NCI-H2196 treated with DMSO at 0.1 percent for 48 hours (cell line): Measurements from ENCODE around the gene SAP30.

ENCODE experiments used
- DNase-seq: peaks from one replicate; lab custom pipeline; 2025; ENCODE audit not compliant: unreplicated experiment; lab: John Stamatoyannopoulos, UW

Gene SAP30, protein sequence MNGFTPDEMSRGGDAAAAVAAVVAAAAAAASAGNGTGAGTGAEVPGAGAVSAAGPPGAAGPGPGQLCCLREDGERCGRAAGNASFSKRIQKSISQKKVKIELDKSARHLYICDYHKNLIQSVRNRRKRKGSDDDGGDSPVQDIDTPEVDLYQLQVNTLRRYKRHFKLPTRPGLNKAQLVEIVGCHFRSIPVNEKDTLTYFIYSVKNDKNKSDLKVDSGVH

DNA sequence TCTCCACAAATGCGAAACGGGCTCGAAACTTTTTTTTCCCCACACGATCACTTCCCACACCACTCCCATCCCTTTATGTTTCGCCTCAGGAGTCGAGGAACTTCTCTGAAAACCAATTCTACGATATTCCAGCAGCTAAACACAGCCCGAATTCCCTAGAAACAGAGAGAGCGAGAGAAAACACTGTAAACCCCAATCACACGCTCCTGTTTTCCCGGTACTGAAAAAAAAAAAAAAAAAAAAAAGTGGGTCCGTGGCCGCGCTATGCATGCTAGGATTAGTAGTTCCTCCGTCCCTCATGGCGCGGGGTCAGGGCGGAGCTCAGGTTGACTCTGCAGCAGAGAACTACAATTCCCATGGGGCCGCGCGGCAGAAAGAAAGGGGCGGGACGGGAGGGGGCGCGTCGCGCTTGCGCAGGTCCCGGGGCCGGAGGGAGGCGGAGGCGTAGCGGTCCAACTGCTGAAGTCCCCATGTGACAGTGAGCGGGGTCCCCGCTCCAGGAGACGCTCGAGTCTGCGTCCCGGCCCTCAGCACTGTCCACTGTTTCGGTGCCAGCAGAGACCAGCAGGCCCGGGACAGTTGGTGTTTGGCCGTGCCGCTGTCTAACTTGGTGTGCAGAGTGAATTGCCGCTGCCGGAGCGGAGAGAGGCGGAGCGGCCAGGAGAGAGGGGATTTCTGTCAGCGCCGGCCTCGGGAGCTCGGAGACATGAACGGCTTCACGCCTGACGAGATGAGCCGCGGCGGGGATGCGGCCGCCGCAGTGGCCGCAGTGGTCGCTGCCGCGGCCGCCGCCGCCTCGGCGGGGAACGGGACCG is at the start of gene SAP30:
Gene SAP30 (plus strand): TSS at position 478 of the 815 bp plus-strand sequence. CDS start 229 bp downstream, at position 707.
- peak; percentile 77 for DNase-seq

DNA sequence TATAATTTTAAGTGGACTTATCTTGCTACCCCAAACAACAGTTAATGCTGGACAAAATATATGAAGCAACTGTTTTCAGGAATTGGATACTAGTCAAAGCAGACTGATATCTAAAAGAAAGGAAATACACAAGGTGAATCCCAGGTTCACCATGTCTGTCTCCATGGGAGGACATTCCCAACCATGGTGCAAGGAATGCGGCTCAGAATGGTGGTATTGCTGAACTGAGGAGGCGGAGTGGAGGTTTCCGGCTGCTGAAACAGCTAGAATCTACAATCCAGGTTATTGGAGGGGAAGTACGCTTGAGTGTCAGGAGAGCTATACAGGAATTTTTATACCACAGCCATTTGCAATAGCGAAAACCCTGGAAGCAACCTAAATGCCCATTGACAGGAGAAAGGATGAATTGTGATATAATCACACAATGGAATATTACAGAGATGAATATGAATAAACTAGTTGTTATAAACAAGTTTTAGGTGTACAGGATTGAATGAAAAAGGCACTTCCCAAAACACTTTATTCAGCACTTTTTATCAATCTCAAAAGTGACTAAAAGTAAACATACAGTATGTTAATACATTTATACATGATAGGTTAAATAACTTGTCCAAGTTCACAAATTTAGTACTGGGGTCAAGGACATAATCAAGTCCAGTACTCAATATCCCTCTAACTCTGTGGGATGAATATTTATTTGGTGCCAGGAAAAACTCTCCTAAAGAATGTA is 45.6 kb upstream of the SAP30 start:
- no peak for DNase-seq

DNA sequence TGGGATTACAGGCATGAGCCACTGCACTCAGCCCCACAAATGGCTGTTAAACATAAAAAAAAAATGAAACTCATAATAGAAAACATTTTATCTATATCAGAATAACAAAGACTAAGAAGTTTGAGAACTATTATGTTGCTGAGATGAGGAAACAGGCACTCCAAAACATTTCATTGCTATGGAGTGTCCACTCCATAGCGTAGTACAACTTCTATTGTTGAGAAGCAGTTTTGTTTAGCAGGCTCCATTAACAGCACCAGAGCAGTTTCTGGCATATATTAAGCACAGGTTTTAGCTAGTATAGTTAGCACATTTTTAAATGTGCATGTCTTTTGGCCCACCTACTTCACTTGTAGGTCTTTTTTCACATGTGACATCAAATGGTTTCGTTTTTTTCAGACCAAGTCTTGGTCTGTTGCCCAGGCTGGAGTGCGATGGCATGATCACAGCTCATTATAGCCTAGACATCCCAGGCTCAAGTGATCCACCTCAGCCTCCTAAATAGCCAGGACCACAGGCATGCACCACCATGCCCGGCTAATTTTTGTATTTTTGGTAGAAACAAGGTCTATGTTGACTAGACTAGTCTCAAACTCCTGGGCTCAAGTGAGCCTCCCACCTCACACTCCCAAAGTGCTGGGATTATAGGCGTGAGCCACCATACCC is 42.4 kb upstream of the SAP30 start:
- no peak for DNase-seq

DNA sequence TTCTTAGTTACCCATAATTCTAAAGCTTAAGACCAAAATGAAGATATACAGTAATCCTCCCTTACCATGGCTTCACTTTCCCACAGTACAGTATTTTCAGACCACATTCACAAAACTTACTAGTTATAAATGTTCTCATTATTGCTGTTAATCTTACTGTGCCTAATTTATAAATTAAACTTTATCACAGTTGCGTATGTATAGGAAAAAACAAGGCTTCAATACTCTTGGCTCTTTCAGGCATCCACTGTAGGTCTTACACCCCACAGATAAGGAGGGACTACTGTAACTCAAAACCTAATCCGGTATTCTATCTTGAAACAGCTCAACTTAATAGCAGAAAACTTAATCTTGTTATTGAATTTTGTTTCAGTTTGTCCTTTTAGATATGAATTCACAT is 40.2 kb upstream of the SAP30 start:
- no peak for DNase-seq

DNA sequence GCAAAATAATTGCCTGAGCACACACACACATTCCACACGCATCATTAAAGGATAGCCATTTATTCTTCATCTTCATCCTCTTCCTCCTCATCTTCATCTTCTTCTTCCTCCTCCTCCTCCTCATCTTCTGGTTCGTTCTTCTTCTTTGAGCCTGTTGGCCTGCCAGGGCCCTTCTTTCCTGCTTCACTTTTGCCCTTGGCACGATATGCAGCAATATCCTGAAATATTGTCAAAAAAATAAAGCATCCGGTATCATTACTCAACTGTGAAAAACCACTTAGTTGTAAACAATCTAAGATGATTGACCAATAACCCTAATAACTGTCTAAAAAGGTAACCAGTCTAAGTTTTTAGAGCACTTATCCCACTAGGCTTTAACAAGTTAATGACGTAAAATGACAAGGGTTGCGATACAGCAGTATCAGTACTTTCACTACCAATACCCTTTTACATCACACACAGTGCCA is 38.7 kb upstream of the SAP30 start:
- no peak for DNase-seq

DNA sequence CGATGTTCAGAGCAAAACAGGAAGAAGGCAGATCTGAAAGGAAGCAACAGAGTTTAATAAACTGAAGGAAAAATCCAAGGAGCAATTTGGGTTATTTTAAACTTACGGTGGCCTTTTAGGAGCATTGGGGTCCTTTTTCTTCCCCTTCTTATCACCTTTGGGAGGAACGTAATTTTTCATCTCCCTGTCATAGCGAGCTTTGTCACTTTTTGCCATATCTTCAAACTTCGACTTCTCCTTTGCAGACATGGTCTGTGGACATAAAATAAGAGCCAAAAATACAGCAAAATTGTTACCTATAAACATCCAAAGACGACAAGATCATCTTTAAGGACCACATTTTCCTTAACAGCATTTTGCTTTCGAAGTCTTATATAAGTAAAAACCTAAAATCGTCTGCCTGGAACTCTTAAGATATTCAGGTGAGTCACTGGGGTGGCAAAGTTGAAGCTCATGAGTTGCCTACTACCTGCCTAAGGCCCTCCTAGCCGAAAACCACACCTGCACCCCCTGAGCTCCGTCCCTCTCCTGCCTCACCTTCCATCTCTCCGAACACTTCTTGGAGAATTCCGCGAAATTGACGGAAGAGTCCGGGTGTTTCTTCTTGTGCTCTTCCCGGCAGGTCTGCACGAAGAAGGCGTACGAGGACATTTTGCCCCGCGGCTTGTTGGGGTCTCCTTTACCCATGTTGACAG is 37.6 kb upstream of the SAP30 start:
- DNase-seq: no peak

DNA sequence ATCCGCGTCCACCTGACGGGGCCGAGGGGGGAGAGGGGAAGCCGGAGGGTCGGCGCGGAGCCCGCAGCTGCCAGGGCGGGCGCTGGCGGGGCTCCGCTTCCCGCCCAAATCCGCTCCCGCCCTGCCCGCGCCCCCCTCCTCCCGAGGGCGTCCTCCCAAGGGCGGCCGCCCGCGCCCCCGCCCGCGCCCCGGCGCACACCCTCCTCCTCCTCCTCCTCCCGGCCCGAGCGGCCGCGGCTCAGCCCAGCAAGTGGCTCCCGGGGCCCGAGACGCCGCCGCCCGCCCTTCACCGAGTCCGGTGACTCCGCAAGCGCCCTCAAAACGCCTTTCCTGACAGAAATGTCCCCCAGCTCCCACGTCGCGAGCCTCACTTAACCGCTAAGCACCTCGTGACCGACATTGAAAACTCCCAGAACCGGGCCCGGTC is 37.1 kb upstream of the SAP30 start:
- DNase-seq: no peak

DNA sequence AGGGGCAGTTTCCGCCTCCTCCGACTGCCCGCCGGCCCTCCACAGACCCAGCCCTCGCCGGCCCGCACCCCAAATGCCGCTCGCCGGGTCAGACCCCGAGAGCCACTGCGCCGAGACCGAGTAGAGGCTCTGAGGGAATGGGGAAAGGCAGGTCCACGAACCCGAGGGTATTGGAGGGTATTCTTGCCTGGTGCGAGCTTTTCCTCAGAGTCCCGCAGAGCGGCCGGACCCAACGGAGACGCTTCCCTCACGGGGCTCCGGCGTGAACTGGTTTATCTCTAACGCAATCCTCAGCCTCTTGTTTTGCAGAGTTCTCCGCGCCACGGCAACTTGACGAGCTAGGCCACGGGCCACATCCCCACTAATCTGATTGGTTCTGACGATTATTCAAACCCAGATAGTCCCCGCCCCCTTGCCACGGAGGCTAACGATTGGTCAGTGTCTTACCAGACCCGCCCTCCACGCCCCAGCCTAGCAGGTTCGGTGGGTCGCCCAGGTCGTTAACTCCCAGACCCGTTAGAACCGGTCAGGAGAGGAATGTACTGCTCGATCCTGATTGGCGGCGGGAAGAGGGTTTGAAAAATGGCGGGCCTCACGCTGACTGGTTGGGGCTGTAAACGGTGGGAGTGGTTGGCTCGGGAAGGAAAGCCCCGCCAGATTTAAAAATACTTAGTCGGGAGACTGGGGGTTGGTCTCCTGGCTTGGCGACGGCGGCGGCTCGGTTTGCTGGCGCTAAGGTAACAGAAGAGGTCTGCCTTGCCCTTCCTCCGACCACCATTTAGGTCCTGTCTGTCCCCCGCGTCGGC is 36.5 kb upstream of the SAP30 start, which contains the start of gene HMGB2:
Gene HMGB2 (minus strand): TSS at position 274 of the 806 bp plus-strand sequence. CDS start 709 bp downstream, outside the sequence.
- DNase-seq: peak; percentile 90

DNA sequence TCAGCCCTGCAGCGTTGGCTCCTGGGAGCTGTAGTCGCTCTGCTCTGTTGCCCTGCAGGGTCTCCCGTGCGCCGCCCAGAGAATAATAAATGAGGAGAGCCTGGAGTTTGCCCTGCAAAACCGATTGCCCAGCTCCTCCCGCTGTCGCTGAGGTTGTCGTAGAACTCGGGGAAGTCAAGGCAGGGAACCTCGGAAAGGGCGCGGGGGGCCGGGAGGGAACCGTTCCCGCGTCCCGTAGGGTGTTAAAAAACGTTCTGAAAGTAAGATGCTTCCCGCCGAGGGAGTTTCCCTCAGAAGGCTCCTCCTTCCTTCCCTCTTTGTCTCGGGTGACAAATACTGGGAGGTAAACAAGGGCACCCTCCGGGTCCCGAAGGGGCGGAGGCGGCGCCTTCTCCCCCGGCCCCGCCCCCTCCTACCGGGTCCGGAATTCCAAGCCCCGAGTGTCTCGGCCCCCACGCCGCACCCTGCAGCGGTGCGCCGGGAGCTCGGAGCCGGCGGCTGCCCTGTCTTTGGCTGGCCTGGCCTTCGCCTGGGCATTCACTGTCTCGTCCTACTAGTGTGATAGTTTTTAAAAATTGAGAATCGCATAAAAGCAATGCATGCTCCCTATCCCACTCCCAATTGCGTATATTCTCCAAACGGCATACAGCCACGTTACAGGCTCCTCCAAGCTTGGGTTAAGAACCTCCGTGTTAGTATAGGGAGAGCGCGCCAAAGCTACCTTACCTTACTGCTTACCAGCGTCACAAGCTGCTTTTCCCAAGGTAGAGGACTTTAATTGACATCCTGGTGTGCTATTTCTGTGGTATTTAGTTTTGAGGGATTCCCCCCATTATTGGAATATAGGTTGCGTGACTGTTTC is 35.6 kb upstream of the SAP30 start:
- peak; percentile 37 for DNase-seq

DNA sequence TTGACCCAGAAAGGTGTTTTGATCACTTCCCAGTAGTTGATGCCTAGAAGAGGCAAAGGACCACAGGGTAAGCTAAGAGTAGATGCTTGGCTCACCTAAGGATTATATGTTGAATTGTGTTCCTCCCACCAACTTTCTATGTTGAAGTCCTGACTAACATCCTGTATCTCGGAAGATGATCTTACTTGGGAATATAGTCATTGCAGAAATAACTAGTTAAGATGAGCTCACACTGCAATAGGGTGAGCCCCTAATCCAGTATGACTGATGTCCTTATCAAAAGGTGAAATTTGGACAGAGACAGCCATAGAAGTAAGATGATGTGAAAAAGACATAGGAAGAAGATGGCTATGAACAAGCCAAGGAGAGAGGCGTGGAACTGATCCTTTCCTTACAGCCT is 33.3 kb upstream of the SAP30 start:
- DNase-seq: no peak

DNA sequence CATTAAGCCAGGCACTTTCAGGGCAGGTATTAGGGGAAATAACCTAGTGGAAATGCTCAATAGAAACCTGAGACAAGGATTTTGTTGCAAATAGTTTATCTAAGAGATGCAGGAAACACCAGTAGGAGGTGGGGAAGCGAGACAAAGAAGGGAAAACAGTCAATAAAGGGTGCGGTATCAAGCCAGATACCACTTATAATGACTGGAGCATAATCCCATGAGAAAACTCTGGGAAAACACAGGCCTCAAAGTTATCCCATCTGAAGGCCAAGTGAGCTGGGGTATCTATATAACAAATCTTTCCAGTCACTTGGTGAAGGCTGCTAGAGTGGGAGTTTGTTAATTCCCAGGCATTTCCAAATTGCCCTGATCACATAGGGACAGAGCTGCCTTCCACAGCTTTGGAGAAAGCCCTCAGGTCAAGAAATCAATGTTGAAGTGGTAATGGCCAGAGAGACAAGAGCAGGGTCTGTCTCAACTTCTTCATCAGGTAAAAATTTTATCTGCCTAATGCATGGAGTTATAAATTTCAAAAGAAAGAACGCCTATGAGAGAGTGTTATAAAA is 26.8 kb upstream of the SAP30 start:
- no peak for DNase-seq

DNA sequence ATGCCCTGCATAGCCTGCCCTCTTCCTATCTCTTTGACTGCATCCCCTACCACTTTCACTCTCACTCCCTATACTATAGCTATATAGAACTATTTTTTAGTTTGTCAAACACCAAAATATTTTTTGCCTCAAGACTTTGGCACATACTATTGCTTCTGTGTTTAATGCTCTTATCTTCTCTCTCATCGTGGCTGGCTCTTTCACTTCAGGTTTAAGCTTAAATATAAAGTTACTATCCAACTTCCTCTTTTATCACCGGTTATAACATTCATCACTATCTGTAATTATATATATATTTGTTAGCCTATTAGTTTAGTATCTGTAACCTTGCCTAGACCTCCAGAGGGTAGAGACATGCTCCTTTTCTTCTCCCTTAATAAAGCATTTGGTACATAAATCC is 25.1 kb upstream of the SAP30 start:
- no peak for DNase-seq

DNA sequence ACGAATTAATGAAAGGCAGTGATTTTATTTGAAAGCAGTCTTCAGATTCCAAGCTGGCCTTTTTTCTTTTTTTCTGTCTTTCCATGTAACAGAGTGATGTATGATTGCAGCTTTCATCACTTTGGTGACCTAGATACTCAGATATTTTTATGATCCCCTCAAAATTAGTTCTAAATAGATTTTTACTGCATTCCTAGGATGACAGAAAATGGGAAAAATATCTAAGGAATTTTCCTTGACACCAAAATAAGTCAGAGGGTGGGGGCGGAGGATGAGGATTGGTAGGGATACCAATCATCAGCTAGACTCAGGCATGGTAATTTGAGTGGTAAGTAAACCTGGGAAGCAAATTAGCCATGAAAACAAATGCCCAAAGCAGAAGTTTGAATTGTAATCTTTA is 24.7 kb upstream of the SAP30 start:
- DNase-seq: no peak

DNA sequence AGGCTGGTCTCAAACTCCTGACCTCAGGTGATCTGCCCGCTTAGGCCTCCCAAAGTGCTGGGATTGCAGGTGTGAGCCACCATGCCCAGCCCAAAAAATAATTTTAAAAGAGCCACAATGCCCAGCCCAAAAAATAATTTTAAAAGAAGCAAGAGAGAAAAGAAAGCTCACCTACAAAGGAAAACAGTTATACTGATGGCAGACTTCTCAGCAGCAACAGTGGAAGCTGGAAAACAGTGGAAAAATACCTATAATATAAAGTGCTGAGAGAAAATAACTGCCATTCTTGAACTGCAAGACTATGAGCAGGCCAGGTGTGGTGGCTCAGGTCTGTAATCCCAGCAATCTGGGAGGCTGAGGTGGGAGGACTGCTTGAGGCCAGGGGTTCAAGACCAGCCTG is 23.3 kb upstream of the SAP30 start:
- DNase-seq: no peak

DNA sequence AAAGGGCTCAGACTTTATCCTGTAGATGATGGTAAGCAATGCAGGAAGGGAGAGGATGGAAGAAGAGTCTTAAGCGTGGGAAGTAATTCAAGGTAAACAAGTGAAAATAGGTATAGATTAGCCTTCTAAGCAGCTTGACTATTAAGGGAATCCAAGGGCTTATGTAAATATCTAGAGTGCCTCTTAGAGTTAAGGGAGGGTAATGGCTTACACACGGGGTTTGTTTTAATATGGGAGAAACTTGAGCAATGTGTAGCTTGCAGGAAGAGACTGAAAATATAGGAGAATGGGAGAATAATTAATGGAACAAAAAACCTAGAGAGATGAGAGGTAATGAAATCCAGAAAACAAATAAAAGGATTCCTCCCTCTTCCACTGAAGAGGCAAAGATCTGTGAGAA is 12.8 kb upstream of the SAP30 start:
- DNase-seq: no peak

DNA sequence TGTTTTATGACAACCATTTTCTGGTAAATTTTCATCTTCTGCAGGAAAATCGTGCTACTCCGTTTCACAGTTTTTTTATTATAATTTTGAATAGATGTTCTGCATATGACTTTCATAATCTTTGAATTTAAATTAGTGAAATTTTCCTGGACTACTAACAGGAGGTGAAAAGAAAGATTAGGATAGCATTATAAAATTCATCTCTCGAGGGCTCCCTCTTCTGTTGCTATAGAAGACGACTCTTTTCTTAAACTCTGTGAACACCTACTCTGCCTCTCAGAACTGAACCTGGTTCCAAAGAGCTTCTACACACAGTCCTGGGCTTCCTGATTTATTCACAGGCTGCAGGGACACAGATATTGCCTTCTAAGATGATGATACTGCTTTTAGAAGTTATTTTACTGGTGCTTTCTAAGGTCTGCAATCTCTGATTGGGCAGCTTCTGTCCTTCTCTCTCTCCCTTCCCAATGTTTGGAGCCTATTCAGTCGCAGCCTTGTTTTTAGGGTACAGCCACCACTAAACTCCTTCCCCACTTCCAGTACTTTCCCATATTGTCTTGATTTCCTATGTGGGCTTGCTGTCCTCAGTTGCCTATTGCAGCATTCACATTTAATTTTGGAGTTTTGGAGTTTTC is 10.1 kb upstream of the SAP30 start:
- DNase-seq: no peak

DNA sequence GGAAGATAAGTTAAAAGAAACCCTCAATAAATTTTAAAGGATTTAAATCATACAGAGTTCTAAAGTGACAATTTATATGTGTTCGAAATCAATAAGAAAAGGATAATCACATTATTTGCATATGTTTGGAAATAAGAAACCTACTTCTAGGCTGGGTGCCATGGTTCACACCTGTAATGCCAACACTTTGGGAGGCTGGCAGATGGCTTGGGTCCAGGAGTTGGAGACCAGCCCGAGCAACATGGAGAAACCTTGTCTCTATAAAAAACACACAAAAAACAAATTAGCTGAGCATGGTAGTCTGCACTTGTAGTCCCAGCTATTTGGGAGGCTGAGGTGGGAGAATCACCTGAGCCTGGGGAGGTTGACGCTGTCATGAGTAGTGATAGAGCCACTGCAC is 8.1 kb upstream of the SAP30 start:
- no peak for DNase-seq
